SK-N-SH treated with all-trans-retinoic acid at 6 μM for 48 hours (cell line): ENCODE results near the gene EXD3.

Experiments
- ESRRG ChIP-seq: fragments of 250-450 bp; sonication (Bioruptor Pico); IDR thresholded peaks from 2 replicates; pipeline ENCODE4 v1.6.1; 2021; ENCODE audit warnings: mild to moderate bottlenecking
- RARB ChIP-seq: fragments of 250-450 bp; sonication (Bioruptor Pico); IDR thresholded peaks from 2 replicates; pipeline ENCODE4 v1.8.0; 2021; ENCODE audit warnings: mild to moderate bottlenecking, moderate library complexity
- SNAI2 ChIP-seq: fragments of 250-450 bp; sonication (Bioruptor Pico); IDR thresholded peaks from 2 replicates; pipeline ENCODE4 v1.5.0; 2020; ENCODE audit warnings: mild to moderate bottlenecking, moderate library complexity
- ZC3H10 ChIP-seq: fragments of 250-450 bp; sonication (Bioruptor Pico); IDR thresholded peaks from 2 replicates; pipeline ENCODE4 v1.5.1; 2021; ENCODE audit warnings: mild to moderate bottlenecking, moderate library complexity
- ZFP3 ChIP-seq: fragments of 250-450 bp; sonication (Bioruptor Pico); IDR thresholded peaks from 2 replicates; pipeline ENCODE4 v1.5.0; 2020; ENCODE audit warnings: mild to moderate bottlenecking, moderate library complexity
- ZNF565 ChIP-seq: fragments of 450-650 bp; formaldehyde crosslinking; conservative IDR thresholded peaks from 2 replicates; pipeline ENCODE4 v1.5.0; 2020; ENCODE audit warnings: low read depth, mild to moderate bottlenecking, moderate library complexity
- TF ChIP-seq, protein P1 (sequence below): fragments of 250-450 bp; sonication (Bioruptor Pico); IDR thresholded peaks from 2 replicates; pipeline ENCODE4 v1.5.1; 2020; ENCODE audit warnings: low read depth, mild to moderate bottlenecking, moderate library complexity
- TF ChIP-seq, protein P2 (sequence below): fragments of 250-450 bp; sonication (Bioruptor Pico); IDR thresholded peaks from 2 replicates; pipeline ENCODE4 v1.5.1; 2021; ENCODE audit warnings: mild to moderate bottlenecking, moderate library complexity

DNA sequence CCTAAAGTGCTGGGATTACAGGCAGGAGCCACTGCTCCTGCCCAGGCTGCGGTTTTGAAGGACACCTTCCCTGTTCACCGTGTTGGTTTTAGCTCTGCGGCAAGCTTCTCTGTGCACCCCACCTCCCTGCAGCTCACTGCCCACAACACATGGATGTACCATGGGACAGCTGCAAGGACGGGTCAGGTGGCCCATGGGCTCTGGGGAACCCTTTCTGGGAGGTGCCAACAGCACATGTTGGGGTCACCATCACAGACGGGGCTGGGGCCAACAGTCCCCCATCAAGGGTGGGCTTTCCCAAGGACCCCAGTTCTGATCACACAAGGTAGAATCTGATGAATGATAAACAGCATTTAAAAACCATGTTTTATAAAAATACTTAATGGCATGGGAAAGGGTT lies 7.5 kb downstream of the EXD3 start:
- TF ChIP-seq RARB (CRISPR knock-in tag), result no peak
- TF ChIP-seq ESRRG (CRISPR knock-in tag), result no peak
- no peak for TF ChIP-seq SNAI2 (CRISPR knock-in tag)
- no peak for TF ChIP-seq ZC3H10 (CRISPR knock-in tag)
- TF ChIP-seq, protein P1, sequence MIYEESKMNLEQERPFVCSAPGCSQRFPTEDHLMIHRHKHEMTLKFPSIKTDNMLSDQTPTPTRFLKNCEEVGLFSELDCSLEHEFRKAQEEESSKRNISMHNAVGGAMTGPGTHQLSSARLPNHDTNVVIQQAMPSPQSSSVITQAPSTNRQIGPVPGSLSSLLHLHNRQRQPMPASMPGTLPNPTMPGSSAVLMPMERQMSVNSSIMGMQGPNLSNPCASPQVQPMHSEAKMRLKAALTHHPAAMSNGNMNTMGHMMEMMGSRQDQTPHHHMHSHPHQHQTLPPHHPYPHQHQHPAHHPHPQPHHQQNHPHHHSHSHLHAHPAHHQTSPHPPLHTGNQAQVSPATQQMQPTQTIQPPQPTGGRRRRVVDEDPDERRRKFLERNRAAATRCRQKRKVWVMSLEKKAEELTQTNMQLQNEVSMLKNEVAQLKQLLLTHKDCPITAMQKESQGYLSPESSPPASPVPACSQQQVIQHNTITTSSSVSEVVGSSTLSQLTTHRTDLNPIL (CRISPR knock-in tag), result no peak
- TF ChIP-seq ZNF565, result no peak
- TF ChIP-seq, protein P2, sequence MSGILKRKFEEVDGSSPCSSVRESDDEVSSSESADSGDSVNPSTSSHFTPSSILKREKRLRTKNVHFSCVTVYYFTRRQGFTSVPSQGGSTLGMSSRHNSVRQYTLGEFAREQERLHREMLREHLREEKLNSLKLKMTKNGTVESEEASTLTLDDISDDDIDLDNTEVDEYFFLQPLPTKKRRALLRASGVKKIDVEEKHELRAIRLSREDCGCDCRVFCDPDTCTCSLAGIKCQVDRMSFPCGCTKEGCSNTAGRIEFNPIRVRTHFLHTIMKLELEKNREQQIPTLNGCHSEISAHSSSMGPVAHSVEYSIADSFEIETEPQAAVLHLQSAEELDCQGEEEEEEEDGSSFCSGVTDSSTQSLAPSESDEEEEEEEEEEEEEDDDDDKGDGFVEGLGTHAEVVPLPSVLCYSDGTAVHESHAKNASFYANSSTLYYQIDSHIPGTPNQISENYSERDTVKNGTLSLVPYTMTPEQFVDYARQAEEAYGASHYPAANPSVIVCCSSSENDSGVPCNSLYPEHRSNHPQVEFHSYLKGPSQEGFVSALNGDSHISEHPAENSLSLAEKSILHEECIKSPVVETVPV, result no peak
- TF ChIP-seq ZFP3 (CRISPR knock-in tag), result no peak
